ENCODE results near the gene KIF3A.

GRCh38 chr5:132651838-132652469, 85.4 kb downstream of the KIF3A start:
- TF ChIP-seq CTCF (IDR thresholded peaks at IDR 0.05) (no peak), POLR2AphosphoS5 (IDR thresholded peaks at IDR 0.05) (no peak), POLR2A (IDR thresholded peaks at IDR 0.05) (no peak), EP300 (IDR thresholded peaks at IDR 0.05) (no peak)
